Measurements from ENCODE around the gene ATXN2L.
"Not testable (repeated sequence)": the region's sequence is repeated elsewhere in the genome, so short reads cannot be mapped to it uniquely, and the experiment has no call there.

ATXN2L gene, protein sequence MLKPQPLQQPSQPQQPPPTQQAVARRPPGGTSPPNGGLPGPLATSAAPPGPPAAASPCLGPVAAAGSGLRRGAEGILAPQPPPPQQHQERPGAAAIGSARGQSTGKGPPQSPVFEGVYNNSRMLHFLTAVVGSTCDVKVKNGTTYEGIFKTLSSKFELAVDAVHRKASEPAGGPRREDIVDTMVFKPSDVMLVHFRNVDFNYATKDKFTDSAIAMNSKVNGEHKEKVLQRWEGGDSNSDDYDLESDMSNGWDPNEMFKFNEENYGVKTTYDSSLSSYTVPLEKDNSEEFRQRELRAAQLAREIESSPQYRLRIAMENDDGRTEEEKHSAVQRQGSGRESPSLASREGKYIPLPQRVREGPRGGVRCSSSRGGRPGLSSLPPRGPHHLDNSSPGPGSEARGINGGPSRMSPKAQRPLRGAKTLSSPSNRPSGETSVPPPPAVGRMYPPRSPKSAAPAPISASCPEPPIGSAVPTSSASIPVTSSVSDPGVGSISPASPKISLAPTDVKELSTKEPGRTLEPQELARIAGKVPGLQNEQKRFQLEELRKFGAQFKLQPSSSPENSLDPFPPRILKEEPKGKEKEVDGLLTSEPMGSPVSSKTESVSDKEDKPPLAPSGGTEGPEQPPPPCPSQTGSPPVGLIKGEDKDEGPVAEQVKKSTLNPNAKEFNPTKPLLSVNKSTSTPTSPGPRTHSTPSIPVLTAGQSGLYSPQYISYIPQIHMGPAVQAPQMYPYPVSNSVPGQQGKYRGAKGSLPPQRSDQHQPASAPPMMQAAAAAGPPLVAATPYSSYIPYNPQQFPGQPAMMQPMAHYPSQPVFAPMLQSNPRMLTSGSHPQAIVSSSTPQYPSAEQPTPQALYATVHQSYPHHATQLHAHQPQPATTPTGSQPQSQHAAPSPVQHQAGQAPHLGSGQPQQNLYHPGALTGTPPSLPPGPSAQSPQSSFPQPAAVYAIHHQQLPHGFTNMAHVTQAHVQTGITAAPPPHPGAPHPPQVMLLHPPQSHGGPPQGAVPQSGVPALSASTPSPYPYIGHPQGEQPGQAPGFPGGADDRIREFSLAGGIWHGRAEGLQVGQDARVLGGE

GRCh38 chr16:28822520-28823290 lies at the start of gene ATXN2L:
ATXN2L (plus strand) TSS chr16:28822999; CDS start chr16:28823260, 261 bp downstream.
- DNase-seq = peak; percentile 94

DNA sequence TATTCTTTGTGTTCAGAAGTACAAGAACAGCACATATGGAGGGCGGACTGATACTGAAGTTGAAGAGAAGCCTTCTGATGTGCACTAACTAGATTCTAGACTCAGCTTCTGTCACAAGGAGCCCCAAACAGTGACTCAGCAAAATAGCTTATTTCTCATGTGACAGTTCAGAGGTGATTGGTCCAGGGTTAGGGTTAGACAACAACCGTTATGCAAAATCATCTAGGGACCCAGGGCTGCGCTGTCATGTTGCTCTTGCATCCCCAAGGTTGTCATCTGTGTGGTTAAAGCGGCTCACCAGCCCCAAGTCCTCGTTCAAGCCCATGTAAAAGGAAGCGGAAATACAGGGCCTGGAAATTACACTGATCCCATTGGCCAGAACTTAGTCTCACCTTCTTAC lies 41.1 kb upstream of the ATXN2L start:
- not testable (repeated sequence) for DNase-seq

DNA sequence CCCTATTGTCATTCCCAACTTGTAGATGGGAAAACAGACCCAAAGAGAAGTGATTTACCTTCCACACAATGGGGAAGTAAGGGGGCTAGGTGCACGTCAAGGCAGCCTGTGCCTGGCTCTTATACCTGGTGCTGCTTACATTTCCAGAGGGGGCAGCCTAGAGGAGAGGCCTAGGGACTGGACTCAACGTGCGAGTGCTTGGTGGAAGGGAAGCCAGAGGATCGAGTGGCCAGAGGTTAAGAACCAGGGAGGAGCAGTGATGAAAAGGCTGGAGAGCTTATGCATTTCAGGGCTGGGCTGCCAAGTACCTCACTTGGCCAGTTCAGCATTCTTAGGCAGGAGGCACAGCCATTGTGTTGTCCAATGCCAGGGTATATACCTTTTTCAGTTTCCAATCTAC lies 40.4 kb upstream of the ATXN2L start:
- not testable (repeated sequence) for DNase-seq

DNA sequence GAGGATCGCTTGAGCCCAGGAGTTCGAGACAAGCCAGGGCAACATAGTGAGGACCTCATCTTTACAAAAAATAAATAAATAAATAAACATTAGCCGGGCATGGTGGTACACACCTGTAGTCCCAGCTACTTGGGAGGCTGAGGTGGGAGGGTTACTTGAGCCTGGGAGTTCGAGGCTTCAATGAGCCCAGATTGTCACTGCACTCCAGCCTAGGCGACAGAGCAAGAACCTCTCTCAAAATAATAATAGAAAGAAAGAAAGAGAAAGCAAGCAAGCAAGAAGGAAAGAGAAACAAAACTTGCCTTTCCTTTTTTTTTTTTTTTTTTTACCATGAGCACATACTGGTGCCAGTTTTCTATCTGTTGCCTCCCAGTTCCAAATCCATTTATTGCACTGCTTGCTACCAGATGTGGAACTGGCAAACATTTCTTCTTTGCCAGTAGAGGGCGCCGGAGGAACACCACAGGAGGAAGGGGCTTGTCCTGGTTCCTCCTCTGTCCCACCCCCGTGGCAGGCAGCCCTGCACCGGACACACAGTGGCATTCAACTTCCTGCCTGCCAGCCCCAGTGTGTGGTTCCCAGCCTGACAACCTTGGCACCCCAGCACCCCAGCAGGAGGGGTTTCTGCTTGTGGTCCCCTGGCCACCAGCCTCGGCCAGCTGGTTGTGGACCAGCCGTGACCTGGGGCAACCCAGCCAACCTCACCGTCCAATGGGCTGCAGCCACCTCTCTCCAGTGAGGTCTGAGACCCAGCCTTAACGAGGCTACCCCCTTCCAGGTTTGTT lies 20.4 kb upstream of the ATXN2L start:
- DNase-seq = peak; percentile 77

DNA sequence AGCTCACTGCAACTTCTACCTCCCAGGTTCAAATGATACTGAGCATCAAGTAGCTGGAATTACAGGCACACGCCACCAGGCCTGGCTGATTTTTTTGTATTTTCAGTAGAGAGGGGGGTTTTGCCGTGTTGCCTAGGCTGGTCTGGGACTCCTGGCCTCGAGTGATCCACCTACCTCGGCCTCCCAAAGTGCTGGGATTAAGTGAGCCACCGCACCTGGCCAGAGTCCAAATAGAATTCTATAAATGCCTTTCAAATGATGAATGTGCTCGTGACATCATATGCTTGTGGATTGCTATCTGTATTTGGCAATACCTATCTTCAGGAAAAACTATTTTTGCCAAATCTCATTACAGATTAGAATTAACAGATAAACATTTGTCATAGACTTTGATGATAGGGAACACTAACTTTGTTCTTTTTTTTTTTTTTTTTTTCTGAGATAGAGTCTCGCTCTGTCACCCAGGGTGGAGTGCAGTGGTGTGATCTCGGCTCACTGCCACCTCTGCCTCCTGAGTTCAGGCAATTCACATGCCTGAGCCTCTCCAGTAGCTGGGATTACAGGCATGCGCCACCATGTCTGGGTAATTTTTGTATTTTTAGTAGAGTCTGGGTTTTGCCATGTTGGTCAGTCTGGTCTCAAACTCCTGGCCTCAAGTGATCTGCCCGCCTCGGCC lies 15.2 kb upstream of the ATXN2L start:
- DNase-seq = not testable (repeated sequence)

DNA sequence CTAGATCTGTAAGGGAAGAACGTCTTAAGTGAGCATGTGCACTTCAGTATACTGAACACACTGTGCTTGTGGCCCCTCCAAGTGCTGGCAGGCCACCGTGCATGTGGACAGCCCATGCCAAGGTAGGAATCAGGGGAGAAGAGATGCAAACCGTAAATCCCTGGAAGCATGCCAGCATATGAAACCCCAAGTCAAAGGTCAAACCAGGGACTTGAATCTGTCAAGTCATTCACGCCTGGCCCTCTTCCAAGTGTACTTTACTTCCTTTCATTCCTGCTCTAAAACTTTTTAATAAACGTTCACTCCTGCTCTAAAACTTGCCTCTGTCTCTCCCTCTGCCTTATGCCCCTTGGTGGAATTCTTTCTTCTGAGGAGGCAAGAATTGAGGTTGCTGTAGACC lies 2.8 kb upstream of the ATXN2L start:
- DNase-seq = no peak

GRCh38 chr16:28820546-28820945 lies 2.3 kb upstream of the ATXN2L start:
- DNase-seq = not testable (repeated sequence)

GRCh38 chr16:28821874-28822519 lies 802 bp upstream of the ATXN2L start:
- DNase-seq = no peak

DNA sequence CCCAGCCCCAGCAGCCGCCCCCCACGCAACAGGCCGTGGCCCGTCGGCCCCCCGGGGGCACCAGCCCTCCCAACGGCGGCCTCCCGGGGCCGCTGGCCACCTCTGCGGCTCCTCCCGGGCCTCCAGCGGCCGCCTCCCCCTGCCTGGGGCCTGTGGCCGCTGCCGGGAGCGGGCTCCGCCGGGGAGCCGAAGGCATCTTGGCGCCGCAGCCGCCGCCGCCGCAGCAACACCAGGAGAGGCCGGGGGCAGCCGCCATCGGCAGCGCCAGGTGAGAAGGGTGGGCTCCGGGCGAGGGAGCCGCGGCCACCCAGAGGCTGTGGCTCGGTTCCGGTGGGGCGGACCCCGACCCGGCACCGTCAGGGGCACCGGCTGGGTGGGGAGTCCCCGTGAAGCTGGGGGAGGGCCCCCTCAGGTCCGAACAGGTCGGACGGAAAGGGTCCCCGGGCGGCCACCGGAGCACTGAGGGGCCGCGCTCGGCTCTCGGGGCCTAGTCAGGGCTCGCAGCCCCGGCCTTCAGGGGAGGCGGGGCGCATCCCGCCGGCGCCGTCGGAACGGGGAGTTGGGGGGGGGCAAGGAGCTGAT lies 583 bp downstream of the ATXN2L start:
- DNase-seq = no peak

DNA sequence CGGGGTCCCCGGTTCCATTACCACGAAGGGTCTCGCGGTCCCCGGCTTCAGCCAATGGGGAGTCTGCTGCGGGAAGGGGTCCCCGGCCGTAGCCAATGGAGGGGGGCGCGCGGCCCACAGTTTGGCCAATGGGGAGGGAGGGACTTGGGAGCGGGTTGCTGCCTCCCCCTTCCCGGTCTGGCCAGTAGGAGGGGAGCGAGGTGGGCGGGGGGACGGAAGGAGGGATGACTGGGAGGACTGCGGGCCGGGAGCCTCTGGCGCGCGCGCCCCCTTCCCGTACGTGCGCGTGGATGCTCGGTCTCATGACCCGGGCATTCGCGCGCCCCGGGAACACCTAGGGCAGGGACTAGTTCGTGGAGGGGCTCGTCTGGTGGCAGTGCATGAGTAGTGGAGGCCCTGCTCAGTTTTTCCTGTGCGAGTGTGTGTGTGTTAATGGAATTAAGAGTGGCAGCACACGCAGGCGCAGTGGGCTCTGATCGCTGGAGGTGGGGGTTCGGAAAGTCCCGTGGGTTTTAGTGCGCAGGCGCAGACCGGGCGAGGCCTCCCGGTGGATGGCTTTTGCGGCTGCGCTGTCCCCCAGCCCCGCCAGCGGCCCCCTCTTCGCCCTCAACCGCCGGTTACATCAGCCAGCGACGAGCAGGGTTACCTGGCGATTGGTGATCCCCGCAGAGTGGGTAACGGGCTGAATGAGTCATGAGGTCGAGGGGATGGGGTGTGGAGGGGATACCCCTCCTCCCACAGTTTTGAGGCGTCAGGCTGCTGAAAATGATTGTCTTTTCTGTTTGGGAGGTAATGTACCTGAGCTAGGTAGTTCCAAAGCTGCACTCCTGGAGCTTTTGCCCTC lies 1.3 kb downstream of the ATXN2L start:
- DNase-seq = peak; percentile 96

GRCh38 chr16:28824717-28824973 lies 1.8 kb downstream of the ATXN2L start:
- no peak for DNase-seq

DNA sequence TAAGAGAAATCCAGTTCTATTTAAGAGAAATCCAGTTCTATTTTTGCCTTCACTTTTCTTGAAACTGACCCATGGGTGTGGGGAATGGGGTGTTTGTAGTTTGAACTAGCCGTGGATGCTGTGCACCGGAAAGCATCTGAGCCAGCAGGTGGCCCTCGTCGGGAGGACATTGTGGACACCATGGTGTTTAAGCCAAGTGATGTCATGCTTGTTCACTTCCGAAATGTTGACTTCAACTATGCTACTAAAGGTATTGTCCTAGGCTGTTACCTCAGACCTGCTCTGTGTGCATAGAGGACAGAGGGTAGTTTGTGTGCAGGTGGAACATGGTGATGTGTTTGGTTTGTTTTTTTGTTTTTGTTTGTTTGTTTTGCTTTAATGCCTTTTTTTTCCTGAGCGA lies 3.3 kb downstream of the ATXN2L start:
- DNase-seq = no peak

DNA sequence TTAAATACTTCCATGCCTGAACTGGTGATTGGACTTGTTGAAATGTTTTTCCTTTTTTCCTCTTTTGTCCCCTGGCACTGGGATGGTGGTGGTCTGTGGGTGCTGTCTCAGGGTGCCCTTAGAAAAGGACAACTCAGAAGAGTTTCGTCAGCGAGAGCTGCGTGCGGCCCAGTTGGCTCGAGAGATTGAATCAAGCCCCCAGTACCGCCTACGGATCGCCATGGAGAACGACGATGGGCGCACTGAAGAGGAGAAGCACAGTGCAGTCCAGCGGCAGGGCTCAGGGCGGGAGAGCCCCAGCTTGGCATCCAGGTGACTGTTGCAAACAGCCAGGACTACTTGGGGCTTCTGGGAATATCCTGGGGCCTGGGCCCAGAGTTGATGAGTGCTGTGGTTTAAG lies 6.9 kb downstream of the ATXN2L start:
- no peak for DNase-seq

- no peak for DNase-seq
Observed at GRCh38 chr16:28830531-28830930, 7.7 kb downstream of the ATXN2L start.

DNA sequence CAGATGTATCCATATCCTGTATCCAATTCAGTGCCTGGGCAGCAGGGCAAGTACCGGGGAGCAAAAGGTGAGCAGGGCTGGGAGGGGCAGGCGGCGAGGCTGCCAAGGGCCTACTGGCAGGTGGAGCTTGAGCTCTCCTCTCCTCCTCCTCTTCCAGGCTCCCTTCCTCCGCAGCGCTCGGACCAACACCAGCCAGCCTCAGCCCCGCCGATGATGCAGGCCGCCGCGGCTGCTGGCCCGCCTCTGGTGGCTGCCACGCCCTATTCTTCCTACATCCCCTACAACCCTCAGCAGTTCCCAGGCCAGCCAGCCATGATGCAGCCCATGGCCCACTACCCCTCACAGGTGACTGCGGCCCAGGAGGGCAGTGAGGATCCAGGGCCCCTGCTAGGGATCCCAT lies 11.6 kb downstream of the ATXN2L start:
- no peak for DNase-seq

- DNase-seq = no peak
Observed at GRCh38 chr16:28834873-28835863, 12.4 kb downstream of the ATXN2L start.

GRCh38 chr16:28835864-28836760 lies 13.3 kb downstream of the ATXN2L start:
- DNase-seq = no peak

DNA sequence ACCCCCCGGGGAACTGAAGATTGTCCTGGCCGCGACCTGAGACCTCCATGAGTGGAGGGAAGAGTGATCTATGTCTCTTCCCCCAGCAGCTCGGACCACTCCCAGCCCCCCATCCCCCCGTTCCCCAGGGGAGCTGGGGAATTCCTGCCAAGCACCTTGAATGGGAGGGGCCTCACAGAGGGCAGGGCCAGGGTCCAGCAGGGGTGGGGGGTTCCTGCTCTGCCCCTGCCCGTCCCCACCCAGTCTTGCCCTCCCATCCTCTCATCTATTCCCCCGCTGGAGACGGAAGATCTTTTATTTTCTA lies 13.9 kb downstream of the ATXN2L start:
- no peak for DNase-seq
